Stimulated activated CD4-positive, alpha-beta T cell treated with anti-CD3 and anti-CD28 coated beads, Interleukin-4, amount 100 ng/mL, for 48 hours (primary cell): ENCODE results near the gene MLXIP.
"Not testable (repeated sequence)": the region's sequence is repeated elsewhere in the genome, so short reads cannot be mapped to it uniquely, and the experiment has no call there.

Source experiments
- DNase-seq, 2 donors: peaks; one replicate each; pipeline ENCODE4 v3.0.0-alpha.2; 2020; ENCODE audit warnings: low read depth in 2 of 2

Gene MLXIP

GRCh38 chr12:122096591-122097149, 18.1 kb downstream of the MLXIP start:
- no peak for DNase-seq

GRCh38 chr12:122097584-122097926, 19.0 kb downstream of the MLXIP start:
- DNase-seq, result no peak

GRCh38 chr12:122097927-122098756, 19.6 kb downstream of the MLXIP start:
- no peak for DNase-seq

GRCh38 chr12:122099280-122099749, 20.8 kb downstream of the MLXIP start:
- DNase-seq, result no peak

GRCh38 chr12:122099856-122100255, 21.3 kb downstream of the MLXIP start:
- DNase-seq, result no peak

GRCh38 chr12:122100568-122100967, 22.0 kb downstream of the MLXIP start:
- no peak for DNase-seq

GRCh38 chr12:122102331-122102730, 23.8 kb downstream of the MLXIP start:
- no peak for DNase-seq

- no peak for DNase-seq
Measured at GRCh38 chr12:122104844-122105243, 26.3 kb downstream of the MLXIP start.

GRCh38 chr12:122105496-122105895, 26.9 kb downstream of the MLXIP start:
- not testable (repeated sequence) for DNase-seq

- no peak for DNase-seq
Measured at GRCh38 chr12:122106843-122107242, 28.3 kb downstream of the MLXIP start.

GRCh38 chr12:122107261-122107660, 28.7 kb downstream of the MLXIP start:
- no peak for DNase-seq

GRCh38 chr12:122111089-122111641, 32.6 kb downstream of the MLXIP start:
- DNase-seq, result no peak

GRCh38 chr12:122116707-122117535, 38.4 kb downstream of the MLXIP start:
- no peak for DNase-seq

- DNase-seq, result no peak
Measured at GRCh38 chr12:122117979-122118378, 39.4 kb downstream of the MLXIP start.

- not testable (repeated sequence) for DNase-seq
Measured at GRCh38 chr12:122121341-122121740, 42.8 kb downstream of the MLXIP start.

- no peak for DNase-seq
Measured at GRCh38 chr12:122121745-122122144, 43.2 kb downstream of the MLXIP start.

GRCh38 chr12:122123051-122123760, 44.6 kb downstream of the MLXIP start:
- DNase-seq, result peak; percentile 56 to 57

GRCh38 chr12:122123761-122124145, 45.2 kb downstream of the MLXIP start:
- no peak for DNase-seq

- no peak for DNase-seq
Measured at GRCh38 chr12:122124370-122124769, 45.8 kb downstream of the MLXIP start.

GRCh38 chr12:122125452-122126341, 47.1 kb downstream of the MLXIP start:
- DNase-seq, result no peak

- DNase-seq, result no peak
Measured at GRCh38 chr12:122126342-122126635, 47.7 kb downstream of the MLXIP start.
